ENCODE data around the gene CDK17. TPM values are rescaled to one million over a fixed set of nuclear protein-coding genes. Genes with fewer than 3 reads are reported as not detected.
"Not testable (repeated sequence)": the region's sequence is repeated elsewhere in the genome, so short reads cannot be mapped to it uniquely, and the experiment has no call there.

The CDK17 gene
- total RNA-seq, 1 experiment from 2014 or later = 25.4 TPM

- DNase-seq (ENCODE audit: low spot score) = not testable (repeated sequence)
Observed at GRCh38 chr12:96317801-96318200, 82.4 kb downstream of the CDK17 start.

DNA sequence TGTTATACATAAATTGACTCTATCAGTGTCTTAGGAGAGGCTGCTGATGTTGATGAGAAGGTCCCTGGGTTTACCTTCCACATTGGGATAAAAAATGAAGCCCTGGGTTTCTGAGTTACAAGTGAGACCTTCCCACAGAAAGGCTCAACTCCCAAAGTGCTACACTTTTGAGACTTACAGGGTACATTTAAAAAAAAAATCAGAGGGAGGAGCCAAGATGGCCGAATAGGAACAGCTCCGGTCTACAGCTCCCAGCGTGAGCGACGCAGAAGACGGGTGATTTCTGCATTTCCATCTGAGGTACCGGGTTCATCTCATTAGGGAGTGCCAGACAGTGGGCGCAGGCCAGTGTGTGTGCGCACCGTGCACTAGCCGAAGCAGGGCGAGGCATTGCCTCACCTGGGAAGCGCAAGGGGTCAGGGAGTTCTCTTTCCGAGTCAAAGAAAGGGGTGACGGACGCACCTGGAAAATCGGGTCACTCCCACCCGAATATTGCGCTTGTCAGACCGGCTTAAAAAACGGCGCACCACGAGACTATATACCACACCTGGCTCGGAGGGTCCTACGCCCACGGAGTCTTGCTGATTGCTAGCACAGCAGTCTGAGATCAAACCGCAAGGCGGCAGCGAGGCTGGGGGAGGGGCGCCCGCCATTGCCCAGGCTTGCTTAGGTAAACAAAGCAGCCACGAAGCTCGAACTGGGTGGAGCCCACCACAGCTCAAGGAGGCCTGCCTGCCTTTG lies 84.3 kb downstream of the CDK17 start:
- DNase-seq (ENCODE audit: low spot score) = not testable (repeated sequence)

GRCh38 chr12:96314723-96315122 lies 85.5 kb downstream of the CDK17 start:
- DNase-seq (ENCODE audit: low spot score) = no peak

- no peak for DNase-seq (ENCODE audit: low spot score)
Observed at GRCh38 chr12:96313606-96314005, 86.6 kb downstream of the CDK17 start.

GRCh38 chr12:96311191-96311590 lies 89.0 kb downstream of the CDK17 start:
- no peak for DNase-seq (ENCODE audit: low spot score)

GRCh38 chr12:96310067-96310466 lies 90.2 kb downstream of the CDK17 start:
- DNase-seq (ENCODE audit: low spot score) = no peak

- DNase-seq (ENCODE audit: low spot score) = no peak
Observed at GRCh38 chr12:96308881-96309280, 91.4 kb downstream of the CDK17 start.

GRCh38 chr12:96305665-96306064 lies 94.6 kb downstream of the CDK17 start:
- DNase-seq (ENCODE audit: low spot score) = no peak

- no peak for DNase-seq (ENCODE audit: low spot score)
Observed at GRCh38 chr12:96303653-96304052, 96.6 kb downstream of the CDK17 start.

DNA sequence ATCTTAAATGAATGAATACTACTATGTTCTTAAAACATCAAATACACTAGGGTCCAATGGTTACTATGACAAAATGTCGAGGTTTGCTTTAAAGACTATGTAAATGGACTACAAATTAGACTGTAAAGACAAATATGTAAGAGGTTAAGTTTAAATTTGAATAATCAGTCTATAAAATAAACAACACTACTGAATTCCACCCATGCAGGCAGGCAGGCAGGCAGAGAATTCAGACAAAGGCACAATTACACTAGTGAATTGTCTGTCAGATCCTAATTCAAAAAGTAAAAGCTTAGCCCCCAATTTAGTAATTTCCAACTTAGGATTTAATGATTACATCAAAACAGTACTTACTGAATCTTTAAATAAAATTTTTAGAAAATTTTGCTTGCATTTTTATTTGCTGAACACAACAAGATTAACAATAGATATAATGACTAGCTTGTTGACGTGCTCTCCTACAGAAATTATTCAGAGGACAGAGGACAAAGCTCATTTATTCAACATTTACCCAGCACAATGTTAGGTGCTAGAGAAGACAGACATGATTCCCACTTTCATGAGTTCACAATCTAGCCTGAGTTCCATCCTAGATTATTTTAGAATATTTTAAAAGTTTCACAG lies 97.4 kb downstream of the CDK17 start:
- DNase-seq (ENCODE audit: low spot score) = no peak

- DNase-seq (ENCODE audit: low spot score) = no peak
Observed at GRCh38 chr12:96301732-96302131, 98.5 kb downstream of the CDK17 start.

DNA sequence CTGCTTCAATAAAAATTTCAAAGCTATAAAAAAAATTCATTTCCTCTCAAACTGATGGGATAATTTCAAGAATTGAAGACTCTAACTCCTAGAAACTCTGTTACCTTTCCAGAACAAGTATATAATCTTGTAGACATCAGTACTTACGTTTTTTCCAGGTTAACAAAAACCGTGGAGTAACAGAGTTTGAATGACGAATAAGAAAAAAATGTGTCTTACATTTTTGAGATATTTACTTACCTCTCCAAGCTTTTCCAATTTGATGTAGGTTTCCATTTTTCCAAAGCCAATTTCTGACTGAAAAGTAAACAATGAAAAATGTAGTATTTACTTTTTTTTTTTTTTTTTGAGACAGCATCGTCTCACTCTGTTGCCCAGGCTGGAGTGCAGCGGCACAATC lies 100.2 kb downstream of the CDK17 start:
- no peak for DNase-seq (ENCODE audit: low spot score)

- no peak for DNase-seq (ENCODE audit: low spot score)
Observed at GRCh38 chr12:96297504-96297903, 102.7 kb downstream of the CDK17 start.

DNA sequence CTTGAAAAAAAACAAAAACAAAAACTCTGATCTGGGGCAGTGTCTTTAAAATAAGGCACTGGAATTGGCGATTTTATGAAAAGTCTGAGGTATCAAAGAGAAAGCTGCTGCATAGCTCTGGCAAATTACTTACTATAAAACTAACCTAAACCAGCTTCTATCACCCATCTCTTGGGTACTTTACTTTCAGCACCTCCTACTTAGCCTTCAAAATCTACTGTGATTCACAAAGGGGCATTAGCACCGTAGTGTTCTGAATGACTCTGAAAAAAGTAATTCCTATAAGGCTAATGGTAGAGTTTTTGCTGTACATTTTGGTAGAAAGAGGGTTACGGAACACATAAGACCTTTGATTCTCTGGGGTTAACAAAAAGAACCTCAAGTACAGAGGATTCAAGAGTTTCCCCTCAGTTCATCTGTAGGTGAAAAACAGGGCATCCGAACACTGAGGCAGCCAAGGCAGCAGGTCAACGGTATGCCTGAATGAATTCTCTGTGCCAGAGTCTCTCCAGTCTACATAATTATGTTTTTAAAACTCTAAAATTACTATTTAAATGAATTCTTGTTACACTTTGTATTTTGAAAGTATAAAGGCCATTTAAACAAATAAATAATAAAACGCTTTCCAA lies 104.6 kb downstream of the CDK17 start:
- DNase-seq (ENCODE audit: low spot score) = no peak

GRCh38 chr12:96294831-96295230 lies 105.4 kb downstream of the CDK17 start:
- no peak for DNase-seq (ENCODE audit: low spot score)

GRCh38 chr12:96293093-96293492 lies 107.1 kb downstream of the CDK17 start:
- DNase-seq (ENCODE audit: low spot score) = no peak

- DNase-seq (ENCODE audit: low spot score) = no peak
Observed at GRCh38 chr12:96289067-96289466, 111.2 kb downstream of the CDK17 start.

DNA sequence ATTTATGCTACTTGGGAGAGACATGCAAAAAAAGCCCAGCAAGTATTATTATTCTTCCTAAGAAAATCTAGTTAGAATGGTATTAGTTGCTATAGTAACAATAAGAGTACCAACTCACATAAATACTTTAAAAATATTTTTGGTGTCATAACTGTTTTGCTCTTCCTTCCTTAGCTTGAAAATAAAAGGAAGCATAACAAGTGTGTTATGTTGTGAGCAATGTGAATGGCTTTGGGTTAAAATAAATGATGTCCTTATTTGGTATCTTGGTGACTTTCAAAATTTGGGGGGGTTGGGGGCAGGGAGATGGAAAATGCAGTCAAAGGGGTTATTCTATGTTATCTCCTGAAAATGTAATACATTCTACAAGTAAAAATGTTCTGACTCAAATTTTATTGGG lies 115.1 kb downstream of the CDK17 start:
- no peak for DNase-seq (ENCODE audit: low spot score)

GRCh38 chr12:96274331-96274730 lies 125.9 kb downstream of the CDK17 start:
- no peak for DNase-seq (ENCODE audit: low spot score)

DNA sequence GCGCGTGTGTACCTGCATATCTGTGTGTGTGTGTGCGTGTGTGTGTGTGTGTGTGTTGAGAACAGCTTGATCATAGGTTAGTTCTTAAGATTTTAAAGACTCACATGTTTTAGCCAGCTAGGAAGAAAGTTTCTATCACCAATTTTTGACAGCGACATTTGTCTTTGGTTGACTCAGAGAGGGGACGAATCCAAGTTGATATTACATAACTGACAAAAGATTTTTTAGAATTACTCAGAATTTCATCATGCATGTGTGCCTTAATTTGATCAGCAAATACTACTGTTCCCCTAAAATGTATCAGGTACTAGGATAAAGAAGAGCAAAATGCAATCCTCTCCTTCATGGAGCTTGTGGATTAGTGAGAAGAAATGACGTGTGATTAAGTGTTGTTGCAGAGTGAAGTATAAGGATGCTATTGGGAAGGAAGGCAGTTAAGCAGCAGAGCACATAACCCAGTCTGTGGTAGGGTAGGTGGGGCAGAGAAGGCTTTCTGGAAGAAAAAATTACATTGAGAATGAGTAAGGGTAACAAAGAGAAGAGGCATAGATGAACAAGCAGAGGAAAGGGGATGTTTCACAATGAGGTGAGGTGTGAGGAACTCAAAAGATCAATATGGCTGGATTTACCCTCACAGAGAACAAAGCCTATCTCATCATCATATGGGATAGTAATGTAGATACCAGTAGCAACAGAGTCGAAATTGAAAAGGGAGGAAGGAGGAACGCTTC lies 128.6 kb downstream of the CDK17 start:
- DNase-seq (ENCODE audit: low spot score) = no peak

DNA sequence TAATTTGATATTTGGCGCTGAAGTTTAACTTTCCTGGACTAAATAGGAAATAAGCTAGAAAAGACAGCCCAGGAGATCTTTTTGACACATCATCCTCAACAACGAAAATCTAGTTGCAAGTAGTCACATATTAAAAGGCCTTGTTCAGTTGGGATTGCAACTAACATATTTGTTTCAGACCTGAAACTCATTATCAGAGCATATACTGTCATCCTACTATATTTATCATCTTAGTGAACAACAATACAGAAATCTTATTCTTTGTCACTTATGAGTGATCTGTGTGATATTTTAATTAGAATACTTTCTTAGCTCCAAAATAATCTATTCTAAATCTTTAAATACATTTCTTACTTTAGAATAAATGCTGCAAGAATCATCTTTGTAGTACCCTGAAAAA lies 134.0 kb downstream of the CDK17 start:
- DNase-seq (ENCODE audit: low spot score) = no peak

DNA sequence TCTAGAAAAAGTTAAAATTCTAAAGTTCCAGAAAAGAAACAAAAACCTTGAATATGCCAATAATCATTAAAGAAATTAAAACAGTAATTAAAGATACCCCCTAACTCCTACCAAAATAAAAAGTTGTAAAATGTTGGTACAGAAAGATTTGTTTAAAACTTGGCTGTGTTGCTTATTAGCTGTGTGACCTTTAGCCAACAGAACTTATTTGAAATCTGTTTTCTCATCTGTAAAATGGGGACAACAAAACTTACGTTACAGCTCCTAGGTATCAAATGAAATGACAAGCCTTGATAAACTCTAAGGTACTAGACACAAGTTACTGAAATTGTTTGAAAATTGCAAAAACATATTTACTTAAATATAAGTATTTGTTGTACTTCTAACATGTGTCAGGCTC lies 134.4 kb downstream of the CDK17 start:
- DNase-seq (ENCODE audit: low spot score) = no peak

Data from H4 (cell line).